ENCODE measurements around the gene ANGEL1. TPM values are rescaled to one million over a fixed set of nuclear protein-coding genes. Genes with fewer than 3 reads are reported as not detected.

Gene ANGEL1
- total and polyA plus RNA-seq, 2 experiments from 2014 or later: 11.0 to 15.3 TPM

DNA sequence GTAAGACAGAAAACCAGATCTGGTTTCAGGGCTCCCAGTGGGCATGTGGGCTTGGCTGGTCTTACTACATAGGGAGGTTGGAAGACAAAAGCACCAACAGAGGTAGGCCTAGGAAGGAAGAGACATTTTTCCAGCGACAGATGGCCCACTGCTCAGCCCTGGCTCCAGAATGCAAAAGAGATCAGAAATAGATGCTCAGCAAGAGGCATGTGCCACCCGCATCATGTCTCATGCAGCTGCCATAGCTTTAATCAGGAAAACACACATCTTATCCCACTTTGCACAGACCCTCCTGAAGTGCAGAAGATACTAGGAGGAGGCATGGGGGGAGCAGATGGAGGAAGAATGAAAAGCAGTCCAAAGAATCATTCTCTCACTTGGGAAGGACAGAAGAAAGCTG, 26.1 kb downstream of the ANGEL1 start:
- Histone ChIP-seq H3K27ac (no peak overlapping the region), H3K36me3 (replicated peaks; ENCODE audit: insufficient read depth, low read depth) (no peaks in the 10 kb centered on the region), H3K9me3 (ENCODE audit: low read depth) (no peaks in the 10 kb centered on the region), H3K79me2 (no peaks in the 10 kb centered on the region), H3K27me3 (no peaks in the 10 kb centered on the region), H4K20me1 (ENCODE audit: insufficient read depth, poor library complexity, severe bottlenecking) (no peaks in the 10 kb centered on the region), H2AFZ (no peak overlapping the region), H3K4me2 (no peak overlapping the region), H3K9me2 (replicated peaks; ENCODE audit: insufficient read depth) (no peaks in the 10 kb centered on the region), H3K4me3 (no peak overlapping the region), H3K4me1 (ENCODE audit: insufficient read depth) (no peaks in the 10 kb centered on the region)
- DNase-seq (ENCODE audit: low spot score): no peak
- no peak for TF ChIP-seq EZH2phosphoT487 (IDR thresholded peaks at IDR 0.05; ENCODE audit: low read depth, severe bottlenecking, unreplicated experiment)
- TF ChIP-seq, protein P1, sequence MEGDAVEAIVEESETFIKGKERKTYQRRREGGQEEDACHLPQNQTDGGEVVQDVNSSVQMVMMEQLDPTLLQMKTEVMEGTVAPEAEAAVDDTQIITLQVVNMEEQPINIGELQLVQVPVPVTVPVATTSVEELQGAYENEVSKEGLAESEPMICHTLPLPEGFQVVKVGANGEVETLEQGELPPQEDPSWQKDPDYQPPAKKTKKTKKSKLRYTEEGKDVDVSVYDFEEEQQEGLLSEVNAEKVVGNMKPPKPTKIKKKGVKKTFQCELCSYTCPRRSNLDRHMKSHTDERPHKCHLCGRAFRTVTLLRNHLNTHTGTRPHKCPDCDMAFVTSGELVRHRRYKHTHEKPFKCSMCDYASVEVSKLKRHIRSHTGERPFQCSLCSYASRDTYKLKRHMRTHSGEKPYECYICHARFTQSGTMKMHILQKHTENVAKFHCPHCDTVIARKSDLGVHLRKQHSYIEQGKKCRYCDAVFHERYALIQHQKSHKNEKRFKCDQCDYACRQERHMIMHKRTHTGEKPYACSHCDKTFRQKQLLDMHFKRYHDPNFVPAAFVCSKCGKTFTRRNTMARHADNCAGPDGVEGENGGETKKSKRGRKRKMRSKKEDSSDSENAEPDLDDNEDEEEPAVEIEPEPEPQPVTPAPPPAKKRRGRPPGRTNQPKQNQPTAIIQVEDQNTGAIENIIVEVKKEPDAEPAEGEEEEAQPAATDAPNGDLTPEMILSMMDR (IDR thresholded peaks at IDR 0.05; ENCODE audit: poor library complexity): no peak
- no peak for TF ChIP-seq EZH2 (IDR thresholded peaks at IDR 0.05; ENCODE audit: borderline replicate concordance)
- WGBS (ENCODE audit: low lambda C conversion rate, missing lambda C conversion rate): 97% methylated on average over 2 of the region's 2 CpGs

GRCh38 chr14:76784881-76785280, 27.8 kb downstream of the ANGEL1 start:
- Histone ChIP-seq H3K4me1 (ENCODE audit: insufficient read depth) (no peaks in the 10 kb centered on the region), H3K79me2 (no peaks in the 10 kb centered on the region), H2AFZ (no peak overlapping the region), H3K36me3 (replicated peaks; ENCODE audit: insufficient read depth, low read depth) (no peaks in the 10 kb centered on the region), H3K9me3 (ENCODE audit: low read depth) (no peaks in the 10 kb centered on the region), H3K4me3 (no peak overlapping the region), H3K27me3 (no peaks in the 10 kb centered on the region), H3K27ac (no peak overlapping the region), H4K20me1 (ENCODE audit: insufficient read depth, poor library complexity, severe bottlenecking) (no peaks in the 10 kb centered on the region), H3K9me2 (replicated peaks; ENCODE audit: insufficient read depth) (no peaks in the 10 kb centered on the region), H3K4me2 (no peak overlapping the region)
- 29% methylated on average over 2 of the region's 2 CpGs for WGBS (ENCODE audit: low lambda C conversion rate, missing lambda C conversion rate)
- peak; percentile 84 for DNase-seq (ENCODE audit: low spot score)
- TF ChIP-seq EZH2 (IDR thresholded peaks at IDR 0.05; ENCODE audit: borderline replicate concordance): no peak
- TF ChIP-seq, protein P1 (IDR thresholded peaks at IDR 0.05; ENCODE audit: poor library complexity): peak; percentile 73

DNA sequence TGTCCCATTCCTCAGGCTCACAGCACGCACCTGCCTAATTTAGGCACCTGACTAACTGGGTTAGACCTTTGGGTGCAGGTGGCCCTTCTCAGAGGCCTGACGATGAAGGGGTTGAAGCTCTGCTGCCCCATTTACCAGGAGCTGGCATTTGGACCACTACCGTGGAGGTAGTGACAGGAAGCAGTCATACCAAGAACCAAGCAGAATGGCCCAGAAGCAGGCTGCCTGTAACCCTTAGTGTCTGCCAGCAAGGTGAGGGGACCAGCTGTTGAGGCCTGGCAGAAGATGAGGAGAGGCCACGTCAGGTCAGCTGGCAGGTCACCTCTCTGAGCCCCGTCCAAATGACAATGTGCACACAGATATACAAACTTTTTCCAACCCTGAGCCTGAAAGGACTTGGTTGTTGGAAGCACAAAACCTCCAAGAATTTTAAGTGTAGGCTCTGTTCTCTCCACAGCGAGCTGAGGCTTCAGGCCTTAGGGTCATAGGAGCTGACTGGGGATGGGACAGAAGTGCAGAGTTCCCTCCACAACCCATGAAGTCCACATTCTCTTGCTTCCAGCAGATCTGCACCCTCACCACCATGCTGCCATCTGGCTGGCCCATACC, 28.3 kb downstream of the ANGEL1 start:
- no peak overlapping the region for H3K27ac ChIP-seq
- H4K20me1 ChIP-seq (ENCODE audit: insufficient read depth, poor library complexity, severe bottlenecking): no peaks in the 10 kb centered on the region
- H3K4me1 ChIP-seq (ENCODE audit: insufficient read depth): no peaks in the 10 kb centered on the region
- no peak overlapping the region for H3K4me2 ChIP-seq
- H3K79me2 ChIP-seq: no peaks in the 10 kb centered on the region
- H3K27me3 ChIP-seq: no peaks in the 10 kb centered on the region
- no peak overlapping the region for H3K4me3 ChIP-seq
- TF ChIP-seq EZH2phosphoT487 (IDR thresholded peaks at IDR 0.05; ENCODE audit: low read depth, severe bottlenecking, unreplicated experiment) (no peak), EZH2 (IDR thresholded peaks at IDR 0.05; ENCODE audit: borderline replicate concordance) (no peak)
- TF ChIP-seq, protein P1 (IDR thresholded peaks at IDR 0.05; ENCODE audit: poor library complexity): no peak
- H3K9me3 ChIP-seq (ENCODE audit: low read depth): no peaks in the 10 kb centered on the region
- DNase-seq (ENCODE audit: low spot score): no peak
- no peak overlapping the region for H2AFZ ChIP-seq
- WGBS (ENCODE audit: low lambda C conversion rate, missing lambda C conversion rate): 96% methylated on average over 6 of the region's 6 CpGs
- no peaks in the 10 kb centered on the region for H3K36me3 ChIP-seq (replicated peaks; ENCODE audit: insufficient read depth, low read depth)
- H3K9me2 ChIP-seq (replicated peaks; ENCODE audit: insufficient read depth): no peaks in the 10 kb centered on the region
